ENCODE results near the gene PRSS53.
A peak's percentile ranks its signal among the peaks of the same experiment; 100 is the strongest.

PRSS53 gene

DNA sequence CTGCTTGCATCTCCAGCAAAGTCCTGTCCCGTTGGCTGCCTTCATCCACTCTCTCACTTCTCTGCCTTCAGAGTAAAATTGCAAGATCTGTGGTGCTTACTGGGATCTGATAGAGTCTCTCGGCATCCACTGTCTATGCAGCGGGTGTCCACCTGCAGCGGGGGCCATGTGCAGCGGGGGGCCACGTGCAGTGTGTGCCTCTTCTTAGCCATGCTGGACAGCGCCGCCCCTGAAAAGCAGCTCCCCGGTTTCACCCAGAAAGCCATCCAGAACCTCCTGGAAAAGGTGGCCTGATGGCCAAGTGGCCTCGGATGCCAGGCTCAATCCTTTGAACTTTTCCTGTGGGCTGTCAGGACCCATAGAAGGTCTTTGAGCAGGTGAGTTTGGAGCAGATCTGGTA, 45.9 kb downstream of the PRSS53 start:
- DNase-seq: no peak

DNA sequence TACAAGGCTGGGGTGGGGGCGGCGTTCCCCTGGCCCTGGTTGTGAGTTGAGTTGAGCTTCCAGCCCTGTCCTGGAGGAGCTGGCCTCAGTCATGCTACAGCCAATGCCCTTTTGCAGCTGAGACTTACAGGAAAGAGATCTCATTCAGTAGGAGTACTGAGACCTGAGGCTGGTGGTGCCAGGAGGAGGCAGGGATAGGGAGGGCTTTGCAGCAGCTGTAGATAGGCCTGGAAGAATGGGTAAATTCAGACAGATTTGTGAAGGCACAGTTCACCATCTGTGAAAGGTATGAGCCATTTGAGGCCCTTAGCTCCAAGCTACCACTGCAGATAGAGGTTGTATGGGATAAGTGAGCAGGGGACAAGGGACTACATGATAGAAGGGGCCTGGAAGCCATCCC, 49.8 kb downstream of the PRSS53 start:
- no peak for DNase-seq

DNA sequence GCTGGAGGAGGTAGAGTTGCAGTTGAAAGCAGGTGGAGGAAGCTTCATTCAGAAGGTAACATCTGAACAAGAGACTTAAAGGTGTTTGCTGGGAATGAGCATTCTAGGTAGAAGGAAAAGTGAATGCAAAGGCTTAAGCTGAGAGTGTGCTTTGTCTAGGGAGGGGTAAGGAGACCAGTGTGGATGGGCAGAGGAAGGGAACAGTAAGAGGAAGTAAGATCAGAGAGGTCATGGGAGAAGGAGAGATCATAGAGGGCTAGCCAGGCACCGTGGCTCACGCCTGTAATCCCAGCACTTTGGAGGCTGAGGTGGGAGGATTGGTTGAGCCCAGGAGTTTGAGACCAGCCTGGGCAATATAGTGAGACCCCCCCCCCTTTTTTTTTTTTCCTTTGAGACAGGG, 52.1 kb downstream of the PRSS53 start:
- no peak for DNase-seq

GRCh38 chr16:31033709-31034492, 54.8 kb downstream of the PRSS53 start:
- peak; percentile 92 for DNase-seq
